Coronary artery (tissue), 2 donors: ENCODE data around the gene DYSF.

Source experiments
- DNase-seq: peaks from one replicate; pipeline ENCODE4 v3.0.0-alpha.2; 2017; ENCODE audit warnings: low spot score
- H3K27ac ChIP-seq, 2 donors: fragments of 200-600 bp; sonication (generic); one replicate each; pipeline ENCODE4 v1.5.1; 2016 to 2019
- H3K4me3 ChIP-seq: fragments of 200-600 bp; sonication (generic); 2 replicates; pipeline ENCODE4 v1.5.1; 2016; ENCODE audit warnings: mild to moderate bottlenecking, moderate library complexity
- TF ChIP-seq, protein P1 (sequence below): fragments of 200-600 bp; sonication (generic); IDR thresholded peaks from one replicate; pipeline ENCODE4 v1.5.1; 2019; ENCODE audit warnings: antibody characterized with exemption

The DYSF gene

GRCh38 chr2:71697106-71698004, 244.0 kb downstream of the DYSF start:
- TF ChIP-seq, protein P1, sequence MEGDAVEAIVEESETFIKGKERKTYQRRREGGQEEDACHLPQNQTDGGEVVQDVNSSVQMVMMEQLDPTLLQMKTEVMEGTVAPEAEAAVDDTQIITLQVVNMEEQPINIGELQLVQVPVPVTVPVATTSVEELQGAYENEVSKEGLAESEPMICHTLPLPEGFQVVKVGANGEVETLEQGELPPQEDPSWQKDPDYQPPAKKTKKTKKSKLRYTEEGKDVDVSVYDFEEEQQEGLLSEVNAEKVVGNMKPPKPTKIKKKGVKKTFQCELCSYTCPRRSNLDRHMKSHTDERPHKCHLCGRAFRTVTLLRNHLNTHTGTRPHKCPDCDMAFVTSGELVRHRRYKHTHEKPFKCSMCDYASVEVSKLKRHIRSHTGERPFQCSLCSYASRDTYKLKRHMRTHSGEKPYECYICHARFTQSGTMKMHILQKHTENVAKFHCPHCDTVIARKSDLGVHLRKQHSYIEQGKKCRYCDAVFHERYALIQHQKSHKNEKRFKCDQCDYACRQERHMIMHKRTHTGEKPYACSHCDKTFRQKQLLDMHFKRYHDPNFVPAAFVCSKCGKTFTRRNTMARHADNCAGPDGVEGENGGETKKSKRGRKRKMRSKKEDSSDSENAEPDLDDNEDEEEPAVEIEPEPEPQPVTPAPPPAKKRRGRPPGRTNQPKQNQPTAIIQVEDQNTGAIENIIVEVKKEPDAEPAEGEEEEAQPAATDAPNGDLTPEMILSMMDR = no peak
- H3K27ac ChIP-seq = peak overlapping the region in 1 of 2 donors; percentile 1
- DNase-seq = no peak

DNA sequence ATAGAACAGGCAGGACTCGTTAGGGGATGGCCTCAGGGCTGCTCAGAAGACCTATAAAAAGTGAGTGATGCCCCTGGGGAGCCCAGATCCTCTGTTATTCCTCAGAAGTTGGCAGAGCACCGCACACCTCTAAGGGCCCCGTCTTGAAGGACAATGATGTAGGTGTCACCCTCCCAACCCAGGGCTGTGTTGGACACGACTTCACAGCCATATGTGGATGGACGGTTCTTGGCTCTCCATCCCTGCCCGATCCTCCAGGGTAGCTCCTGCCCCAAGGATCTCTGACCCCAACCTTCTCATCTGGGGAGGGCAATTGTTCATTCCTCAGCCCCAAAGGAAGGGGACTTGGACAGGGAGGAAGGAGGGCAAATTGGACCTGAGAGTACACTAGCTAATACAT, 246.1 kb downstream of the DYSF start:
- DNase-seq = no peak
- TF ChIP-seq, protein P1 = no peak
- H3K27ac ChIP-seq = peak overlapping the region in 1 of 2 donors; percentile 92
- no peak overlapping the region for H3K4me3 ChIP-seq

More at GRCh38 chr2:71697106-71698004, 244.0 kb downstream of the DYSF start:
- H3K4me3 ChIP-seq = no peak overlapping the region

DNA sequence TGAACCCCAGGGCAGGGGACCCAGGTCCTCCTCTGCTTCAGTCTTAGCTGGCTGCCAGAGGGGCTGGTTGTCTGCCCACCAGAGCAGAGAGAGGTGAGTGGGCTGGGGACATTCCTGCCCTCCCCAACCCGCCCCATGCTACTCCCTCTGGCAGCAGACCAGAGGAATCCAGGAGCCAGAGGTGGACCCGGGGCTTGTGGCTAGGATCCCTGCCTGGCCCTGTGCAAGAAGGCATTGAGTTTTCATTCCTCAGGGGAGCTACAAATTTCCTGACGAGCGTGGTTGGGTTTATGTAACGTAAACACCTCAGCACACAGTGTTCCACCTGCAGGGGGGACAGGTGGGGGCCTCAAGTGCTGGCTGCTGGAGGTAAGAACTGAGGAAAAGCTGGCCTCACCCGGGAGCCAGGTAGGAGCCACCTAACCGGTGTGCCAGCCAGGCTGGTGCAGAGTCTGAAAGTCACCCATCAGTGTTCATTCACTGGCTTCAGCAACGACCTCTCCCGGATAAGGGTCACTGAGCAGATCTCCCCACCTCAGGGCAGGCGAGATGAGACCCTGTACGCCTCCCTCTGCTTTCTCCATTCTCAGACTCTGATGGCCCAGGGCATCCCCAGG, 246.8 kb downstream of the DYSF start:
- Histone ChIP-seq H3K4me3 (peak overlapping the region; percentile 45), H3K27ac (peak overlapping the region; percentile 47 to 92)
- peak; percentile 67 for DNase-seq
- TF ChIP-seq, protein P1 = no peak

GRCh38 chr2:71700658-71701397, 247.5 kb downstream of the DYSF start:
- TF ChIP-seq, protein P1 = no peak
- Histone ChIP-seq H3K27ac (peak overlapping the region; percentile 47 to 92), H3K4me3 (peak overlapping the region; percentile 45)
- DNase-seq = peak; percentile 91

DNA sequence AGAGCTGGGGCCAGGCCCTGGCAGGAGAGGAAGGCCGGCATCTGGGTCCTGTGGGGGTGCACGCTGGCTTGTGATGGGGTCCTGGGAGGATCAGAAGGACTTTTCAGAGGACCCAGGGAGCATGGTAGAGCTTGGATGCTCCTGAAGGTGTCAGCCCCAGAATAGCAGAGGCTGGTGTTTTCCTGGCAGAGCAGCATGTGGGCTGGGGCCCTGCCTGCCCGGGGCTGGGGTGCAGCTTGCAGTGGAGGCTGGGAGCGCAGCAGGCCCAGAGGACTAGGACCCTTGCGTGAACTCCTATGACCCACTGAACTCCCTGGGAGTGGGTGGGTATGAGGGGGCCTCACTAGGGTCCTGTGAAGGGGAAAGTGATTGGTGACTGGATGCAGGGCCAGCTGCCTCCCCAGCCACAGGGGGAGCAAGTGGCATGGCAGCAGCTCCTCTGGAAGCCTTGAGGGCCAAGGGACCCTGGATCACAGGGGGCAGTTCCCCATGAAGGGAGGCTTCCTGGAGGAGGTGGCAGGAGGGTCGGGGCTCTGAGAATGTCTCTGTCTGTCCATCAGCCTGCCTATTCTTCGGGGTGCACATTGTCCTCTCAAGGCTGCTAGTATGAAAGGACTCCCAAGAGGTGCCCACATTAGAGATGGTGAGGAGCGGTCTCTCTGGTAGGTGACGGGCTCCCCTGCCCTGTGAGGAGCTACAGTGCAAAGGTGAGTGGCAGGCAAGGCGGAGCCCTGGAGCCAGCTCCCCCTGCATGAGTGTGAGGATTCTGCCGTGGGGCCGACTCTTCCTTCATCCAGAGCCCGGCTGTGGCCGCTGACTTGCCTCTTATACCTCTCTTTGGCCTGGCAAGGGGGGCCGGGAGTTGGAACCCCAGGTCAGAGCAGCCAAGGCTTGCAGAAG, 249.0 kb downstream of the DYSF start:
- Histone ChIP-seq H3K4me3 (no peak overlapping the region), H3K27ac (peak overlapping the region in 1 of 2 donors; percentile 92)
- DNase-seq = no peak
- TF ChIP-seq, protein P1 = no peak
